M059J (cell line): Measurements from ENCODE around the gene MEOX2. TPM values are rescaled to one million over a fixed set of nuclear protein-coding genes. Genes with fewer than 3 reads are reported as not detected.

ENCODE experiments used
- total RNA-seq: library from RNA; depleted of rRNA; stranded (reverse); fragments of >200 nt; shearing (Covaris generic); gene quantifications from 2 replicates; pipeline ENCODE4 v1.2.3, GENCODE V29; 2014; rRNA removed

Gene MEOX2
- total RNA-seq, 1 experiment from 2014 or later, result not detected

Other genes starting within 250 kb of the MEOX2 start
- not detected in 2 replicates for gene AGMO, start 124.7 kb downstream of the MEOX2 start, total RNA-seq